K562 (cell line): ENCODE measurements around the gene CEP72. TPM values are rescaled to one million over a fixed set of nuclear protein-coding genes. Genes with fewer than 3 reads are reported as not detected.

Experiments
- ATAC-seq: fragments of 200-7000 bp; cut with Tn5 transposase; 3 replicates; pipeline ENCODE4 v1.9.1; 2020; ENCODE audit warnings: moderate library complexity
- BruUV-seq: library from RNA; stranded (reverse); fragments of 400-500 nt; replicated peaks from 2 replicates; lab custom pipeline; 2021; lab: Mats Ljungman, UMichigan
- CTCF ChIA-PET: fragments of 300-600 bp; formaldehyde crosslinking; extraction: SDS; loops from one replicate; lab custom pipeline; 2021; ENCODE audit warnings: low intra/inter-chr PET ratio; lab: Yijun Ruan, JAX
- POLR2A ChIA-PET: fragments of 300-600, 350-650 bp; sonication (Branson Sonifier 250); formaldehyde crosslinking; extraction: SDS; loops from one replicate; lab custom pipeline; 2021; ENCODE audit warnings: antibody characterized with exemption, inconsistent platforms; lab: Yijun Ruan, JAX
- DNase-seq, 4 experiments: peaks; one replicate each; pipeline versions ENCODE4 v3.0.0 to v3.0.0-alpha.2; 2011 to 2018; ENCODE audit warnings: low spot score in 3 of 4, mixed read lengths in 3 of 4; ENCODE audit errors: extremely low read depth in 1 of 4
- FAIRE-seq: peaks from 2 replicates; lab custom pipeline; 2011; peaks lifted over from hg19 to GRCh38; lab: Jason Lieb, UNC
- H2AFZ ChIP-seq: 2 replicates; pipeline ENCODE4 v1.6.0; 2011; ENCODE audit warnings: low read depth, low read length, control low read depth, inconsistent platforms
- H3K27ac ChIP-seq: fragments of 200-600 bp; 3 replicates; pipeline ENCODE4 v1.8.0; 2011; ENCODE audit warnings: low read depth, mild to moderate bottlenecking, control low read depth, inconsistent platforms, low read length, moderate library complexity, mixed read lengths; ENCODE audit errors: extremely low read depth
- H3K27me3 ChIP-seq, 2 experiments: fragments of 300-600 bp in 1 of 2; 2 replicates in 1 of 2; 3 replicates in 1 of 2; pipeline versions ENCODE4 v1.6.0 to v1.8.0; 2011; ENCODE audit warnings: inconsistent platforms in 2 of 2, low read length in 2 of 2, mild to moderate bottlenecking in 1 of 2, mixed read lengths in 1 of 2, moderate library complexity in 1 of 2; ENCODE audit not compliant: control insufficient read depth in 2 of 2, insufficient read depth in 2 of 2
- H3K36me3 ChIP-seq: fragments of 300-600 bp; 3 replicates; pipeline ENCODE4 v1.8.0; 2011; ENCODE audit warnings: mild to moderate bottlenecking, low read length, inconsistent platforms; ENCODE audit not compliant: control insufficient read depth, insufficient read depth
- H3K4me1 ChIP-seq, 2 experiments: fragments of 200-600 bp in 1 of 2; replicated peaks in 1 of 2; 2 replicates in 1 of 2; 3 replicates in 1 of 2; pipeline versions ENCODE4 v1.5.1 to v1.8.0; 2011; ENCODE audit warnings: inconsistent platforms in 2 of 2, low read length in 2 of 2, mild to moderate bottlenecking in 1 of 2, mixed read lengths in 1 of 2, moderate library complexity in 1 of 2; ENCODE audit not compliant: control insufficient read depth in 2 of 2, insufficient read depth in 2 of 2
- H3K4me2 ChIP-seq: 2 replicates; pipeline ENCODE4 v1.6.1; 2011; ENCODE audit warnings: low read length, control low read depth, inconsistent platforms, mixed read lengths; ENCODE audit not compliant: insufficient read depth
- H3K4me3 ChIP-seq: fragments of 200-600 bp; sonication (generic), shearing (Covaris generic); 2 replicates; pipeline ENCODE4 v1.5.1; 2016; ENCODE audit warnings: control low read depth, inconsistent platforms
- H3K79me2 ChIP-seq: fragments of 200-600 bp; 3 replicates; pipeline ENCODE4 v1.8.0; 2011; ENCODE audit warnings: low read length, inconsistent platforms; ENCODE audit not compliant: control insufficient read depth, insufficient read depth
- H3K9ac ChIP-seq, 2 experiments: 2 replicates each; pipeline versions ENCODE4 v1.6.0 to v1.6.1; 2011; ENCODE audit warnings: low read depth in 2 of 2, low read length in 2 of 2, control low read depth in 1 of 2, inconsistent platforms in 1 of 2, mild to moderate bottlenecking in 1 of 2, mixed read lengths in 1 of 2; ENCODE audit not compliant: insufficient read depth in 1 of 2
- H3K9me1 ChIP-seq: one replicate; pipeline ENCODE4 v1.6.0; 2011; ENCODE audit warnings: inconsistent platforms, mild to moderate bottlenecking, low read length, moderate library complexity; ENCODE audit not compliant: control insufficient read depth, insufficient read depth
- H3K9me3 ChIP-seq: replicated peaks from 2 replicates; pipeline ENCODE4 v1.5.1; 2011; ENCODE audit warnings: low read depth, low read length, inconsistent platforms; ENCODE audit not compliant: control insufficient read depth, insufficient read depth
- H4K20me1 ChIP-seq: replicated peaks from 2 replicates; pipeline ENCODE4 v1.6.1; 2011; ENCODE audit warnings: low read length, inconsistent platforms, mixed read lengths; ENCODE audit not compliant: control insufficient read depth, insufficient read depth
- GABPB1 ChIP-seq: sonication (generic); formaldehyde crosslinking; IDR thresholded peaks from 2 replicates; pipeline ENCODE4 v1.8.0; 2022; ENCODE audit warnings: mild to moderate bottlenecking, missing genetic modification reagents
- NFIC ChIP-seq: fragments of 450-650 bp; IDR thresholded peaks from 2 replicates; pipeline ENCODE4 v1.6.1; 2017; ENCODE audit warnings: mild to moderate bottlenecking, inconsistent platforms
- POLR2G ChIP-seq: fragments of 200-400 bp; formaldehyde crosslinking; IDR thresholded peaks from 2 replicates; pipeline ENCODE4 v1.6.1; 2017; ENCODE audit warnings: low read depth, mild to moderate bottlenecking, antibody characterized with exemption, low read length, moderate library complexity
- RBM22 ChIP-seq: fragments of 200-400 bp; formaldehyde crosslinking; IDR thresholded peaks from 2 replicates; pipeline ENCODE4 v1.6.1; 2018; ENCODE audit warnings: low read length, low read depth; ENCODE audit not compliant: poor library complexity, severe bottlenecking
- SPI1 ChIP-seq: IDR thresholded peaks from 2 replicates; pipeline ENCODE4 v1.6.1; 2011; ENCODE audit warnings: low read depth, low read length, control low read depth, borderline replicate concordance
- ZC3H4 ChIP-seq: sonication (generic); formaldehyde crosslinking; IDR thresholded peaks from 2 replicates; pipeline ENCODE4 v1.9.0; 2021; ENCODE audit warnings: missing genetic modification reagents, borderline replicate concordance
- ZSCAN29 ChIP-seq: fragments of 450-650 bp; IDR thresholded peaks from 2 replicates; pipeline ENCODE4 v1.6.1; 2017
- WGBS: fragments of 100-300 bp; shearing (Covaris generic); methylation state at CpG from one replicate; pipeline ENCODE4 v1.1.6; 2016; ENCODE audit warnings: low coverage, mixed read lengths; ENCODE audit not compliant: insufficient coverage; ENCODE audit errors: missing lambda C conversion rate; 5-methylcytosine and 5-hydroxymethylcytosine counted together
- in situ Hi-C: fragments of 300-500 bp; cut with MboI; formaldehyde crosslinking; loops from 4 replicates; pipeline ENCODE4 v1.15.0; 2018; ENCODE audit warnings: inconsistent platforms, mixed read lengths
- intact Hi-C: fragments of 100-400 bp; cut with micrococcal nuclease; formaldehyde crosslinking; loops from 2 replicates; pipeline ENCODE4 v1.14.2; 2022
- polyA plus RNA-seq, 8 experiments: library from polyadenylated mRNA; depleted of rRNA in 4 of 8; stranded (reverse) in 5 of 8; unstranded in 3 of 8; fragments of >200 nt; fragmentation: Nextera tagmentation in 2 of 8; fragmentation: Illumina TruSeq in 1 of 8; extraction: Ambion mirVana in 2 of 8; extraction: Trizol in 1 of 8; gene quantifications; 2 replicates each; pipeline versions ENCODE4 v1.2.1 to v1.2.3, GENCODE V29; 2011 to 2014; ENCODE audit warnings: inconsistent platforms in 1 of 8, missing spikeins in 1 of 8
- total RNA-seq, 7 experiments: library from RNA; depleted of rRNA in 6 of 7; stranded (reverse); fragments of >200 nt in 6 of 7; fragmentation: Illumina TruSeq in 2 of 7; extraction: Trizol in 2 of 7; gene quantifications; 2 replicates each; pipeline versions ENCODE4 v1.2.1 to v1.2.3, GENCODE V29; 2011 to 2021; ENCODE audit warnings: low replicate concordance in 1 of 7
- TF ChIP-seq, protein P1 (sequence below): sonication (generic); formaldehyde crosslinking; IDR thresholded peaks from 2 replicates; pipeline ENCODE4 v1.8.1; 2022; ENCODE audit warnings: missing genetic modification reagents
- TF ChIP-seq, protein P2 (sequence below): fragments of 450-650 bp; IDR thresholded peaks from 2 replicates; pipeline ENCODE4 v1.6.1; 2018; ENCODE audit warnings: mild to moderate bottlenecking, low read depth; ENCODE audit not compliant: partially characterized antibody

CEP72 gene
- total and polyA plus RNA-seq, 9 of the 15 experiments (the other 6 are each of a cell fraction or from before 2014, with no cell fraction given), result 0.89 to 38.1 (median 14.2) TPM

DNA sequence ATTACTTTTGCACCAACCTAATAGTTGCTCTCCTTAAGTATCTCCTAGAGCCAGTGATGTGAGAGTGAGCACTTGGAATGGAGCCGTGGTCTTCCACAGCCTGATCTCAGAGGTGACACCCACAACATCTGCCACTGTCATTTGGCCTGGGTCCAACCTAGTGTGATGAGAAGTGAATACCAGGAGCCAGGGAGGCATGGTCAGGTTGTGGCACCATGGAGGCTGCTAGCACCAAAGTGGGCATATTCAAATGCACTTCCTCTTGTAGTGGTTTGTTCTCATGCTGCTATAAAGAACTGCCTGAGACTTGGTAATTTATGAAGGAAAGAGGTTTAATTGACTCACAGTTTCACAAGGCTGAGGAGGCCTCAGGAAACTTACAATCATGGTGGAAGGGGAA is 22.6 kb upstream of the CEP72 start:
- POLR2A ChIA-PET, result interaction anchor here (1.0 kb wide), 1 partner anchor 60 kb away, joined by 3 read pairs; no protein-coding TSS in a partner anchor
- Histone ChIP-seq H3K9me3 (no peaks in the 10 kb centered on the region), H3K4me3 (no peak overlapping the region), H3K79me2 (no peaks in the 10 kb centered on the region), H3K27ac (no peak overlapping the region), H3K9me1 (no peaks in the 10 kb centered on the region), H3K4me1 (no peaks in the 10 kb centered on the region; a peak in 1 of 5 replicates), H3K4me2 (no peak overlapping the region), H3K36me3 (no peaks in the 10 kb centered on the region), H3K27me3 (peaks cover 17 to 61% of the 10 kb centered on the region in 2 experiments), H4K20me1 (no peaks in the 10 kb centered on the region; the same call in 1 of the 2 replicates), H2AFZ (no peak overlapping the region), H3K9ac (no peak overlapping the region)
- TF ChIP-seq SPI1, result 0 out of 2 replicates have a peak, but pooled peaks have one; percentile 15
- peak; percentile 22; the same call in 1 of the 2 replicates for TF ChIP-seq NFIC
- TF ChIP-seq GABPB1 (CRISPR knock-in tag), result no peak
- DNase-seq (no peak), FAIRE-seq (no peak), ATAC-seq (no peak)
- BruUV-seq, result no TSS peak
- in situ Hi-C loops (no loop called here), intact Hi-C loops (no loop called here)
- WGBS, result 0% methylated on average over 1 of the region's 1 CpG
- CTCF ChIA-PET, result no interaction called here

DNA sequence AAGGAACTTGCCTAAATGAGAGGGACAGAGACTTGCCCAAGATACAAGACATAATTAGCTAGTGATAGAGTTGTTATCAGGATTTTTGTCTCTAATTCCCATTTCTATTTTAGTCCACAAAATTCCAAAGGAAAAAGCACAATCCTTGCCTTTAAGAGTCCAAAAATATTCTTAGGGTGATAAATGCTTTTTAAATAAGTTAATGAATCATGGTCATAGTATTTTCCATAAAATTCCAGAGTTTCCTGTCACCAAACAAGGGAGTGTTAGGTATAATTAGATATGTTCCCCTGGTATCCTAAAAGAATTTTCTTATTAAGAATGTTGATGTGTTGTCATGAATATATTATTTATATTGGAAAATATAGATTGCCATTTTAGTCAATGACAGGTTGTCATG is 21.8 kb upstream of the CEP72 start:
- CTCF ChIA-PET, result no interaction called here

More for the DNA sequence above, 21.8 kb upstream of the CEP72 start:
- no peak overlapping the region for H3K27ac ChIP-seq
- H2AFZ ChIP-seq, result no peak overlapping the region
- no peaks in the 10 kb centered on the region for H3K36me3 ChIP-seq
- no peak overlapping the region for H3K4me3 ChIP-seq
- H3K9me1 ChIP-seq, result no peaks in the 10 kb centered on the region
- TF ChIP-seq, protein P1, sequence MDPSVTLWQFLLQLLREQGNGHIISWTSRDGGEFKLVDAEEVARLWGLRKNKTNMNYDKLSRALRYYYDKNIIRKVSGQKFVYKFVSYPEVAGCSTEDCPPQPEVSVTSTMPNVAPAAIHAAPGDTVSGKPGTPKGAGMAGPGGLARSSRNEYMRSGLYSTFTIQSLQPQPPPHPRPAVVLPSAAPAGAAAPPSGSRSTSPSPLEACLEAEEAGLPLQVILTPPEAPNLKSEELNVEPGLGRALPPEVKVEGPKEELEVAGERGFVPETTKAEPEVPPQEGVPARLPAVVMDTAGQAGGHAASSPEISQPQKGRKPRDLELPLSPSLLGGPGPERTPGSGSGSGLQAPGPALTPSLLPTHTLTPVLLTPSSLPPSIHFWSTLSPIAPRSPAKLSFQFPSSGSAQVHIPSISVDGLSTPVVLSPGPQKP (CRISPR knock-in tag), result no peak
- TF ChIP-seq ZC3H4 (CRISPR knock-in tag) (no peak), POLR2G (no peak), RBM22 (no peak), ZSCAN29 (no peak)
- TF ChIP-seq, protein P2, sequence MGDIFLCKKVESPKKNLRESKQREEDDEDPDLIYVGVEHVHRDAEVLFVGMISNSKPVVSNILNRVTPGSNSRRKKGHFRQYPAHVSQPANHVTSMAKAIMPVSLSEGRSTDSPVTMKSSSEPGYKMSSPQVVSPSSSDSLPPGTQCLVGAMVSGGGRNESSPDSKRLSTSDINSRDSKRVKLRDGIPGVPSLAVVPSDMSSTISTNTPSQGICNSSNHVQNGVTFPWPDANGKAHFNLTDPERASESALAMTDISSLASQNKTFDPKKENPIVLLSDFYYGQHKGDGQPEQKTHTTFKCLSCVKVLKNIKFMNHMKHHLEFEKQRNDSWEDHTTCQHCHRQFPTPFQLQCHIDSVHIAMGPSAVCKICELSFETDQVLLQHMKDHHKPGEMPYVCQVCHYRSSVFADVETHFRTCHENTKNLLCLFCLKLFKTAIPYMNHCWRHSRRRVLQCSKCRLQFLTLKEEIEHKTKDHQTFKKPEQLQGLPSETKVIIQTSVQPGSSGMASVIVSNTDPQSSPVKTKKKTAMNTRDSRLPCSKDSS, result no peak
- FAIRE-seq (no peak), ATAC-seq (no peak), DNase-seq (no peak)
- no peaks in the 10 kb centered on the region for H3K79me2 ChIP-seq
- in situ Hi-C loops (no loop called here), intact Hi-C loops (no loop called here)
- POLR2A ChIA-PET, result interaction anchor here (0.5 kb wide), 1 partner anchor 8 kb away, joined by 3 read pairs; no protein-coding TSS in a partner anchor
- no peaks in the 10 kb centered on the region; a peak in 1 of 5 replicates for H3K4me1 ChIP-seq
- H3K9me3 ChIP-seq, result no peaks in the 10 kb centered on the region
- no TSS peak for BruUV-seq
- H4K20me1 ChIP-seq, result no peaks in the 10 kb centered on the region; the same call in 1 of the 2 replicates
- H3K27me3 ChIP-seq, result peaks cover 25 to 66% of the 10 kb centered on the region in 2 experiments
- H3K9ac ChIP-seq, result no peak overlapping the region
- H3K4me2 ChIP-seq, result no peak overlapping the region
